GM06990 (cell line): ENCODE results near the gene C9orf72.
A peak's percentile ranks its signal among the peaks of the same experiment; 100 is the strongest.

Experiments
- DNase-seq: peaks from one replicate; pipeline ENCODE4 v3.0.0-alpha.2; 2011; ENCODE audit not compliant: insufficient read length; ENCODE audit errors: extremely low read depth
- H3K27me3 ChIP-seq: replicated peaks from 2 replicates; pipeline ENCODE4 v1.6.0; 2011; ENCODE audit warnings: low read length; ENCODE audit not compliant: control insufficient read depth, insufficient read depth
- H3K36me3 ChIP-seq: 2 replicates; pipeline ENCODE4 v1.5.1; 2011; ENCODE audit warnings: low read length; ENCODE audit not compliant: control insufficient read depth, insufficient read depth
- H3K4me3 ChIP-seq: replicated peaks from 2 replicates; pipeline ENCODE4 v1.5.1; 2011; ENCODE audit warnings: low read depth, mild to moderate bottlenecking, control low read depth, low read length
- CTCF ChIP-seq: IDR thresholded peaks from 2 replicates; pipeline ENCODE4 v1.5.1; 2011; ENCODE audit warnings: low read length, control low read depth, mild to moderate bottlenecking, inconsistent platforms; ENCODE audit not compliant: insufficient read depth, poor library complexity, severe bottlenecking

C9orf72 gene

DNA sequence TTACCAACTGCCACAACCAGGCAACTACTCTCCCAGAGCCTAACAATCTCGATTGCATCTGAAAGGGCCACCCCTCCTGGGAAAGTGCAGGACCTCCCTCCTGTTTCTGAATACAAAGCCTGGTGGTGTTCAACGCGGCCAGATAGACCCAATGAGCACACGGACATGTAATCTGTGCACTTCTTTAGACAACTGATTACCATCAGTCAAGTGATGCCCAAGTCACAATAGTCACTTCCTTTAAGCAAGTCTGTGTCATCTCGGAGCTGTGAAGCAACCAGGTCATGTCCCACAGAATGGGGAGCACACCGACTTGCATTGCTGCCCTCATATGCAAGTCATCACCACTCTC lies 739 bp downstream of the C9orf72 start:
- Histone ChIP-seq H3K4me3 (peak overlapping the region; percentile 74), H3K27me3 (no peaks in the 10 kb centered on the region), H3K36me3 (no peaks in the 10 kb centered on the region)
- TF ChIP-seq CTCF = no peak
- DNase-seq = no peak

- TF ChIP-seq CTCF = no peak
- no peak for DNase-seq
- no peaks in the 10 kb centered on the region for H3K27me3 ChIP-seq
- no peaks in the 10 kb centered on the region for H3K36me3 ChIP-seq
- H3K4me3 ChIP-seq = no peak overlapping the region
Observed at GRCh38 chr9:27572061-27572460, 1.2 kb downstream of the C9orf72 start.

DNA sequence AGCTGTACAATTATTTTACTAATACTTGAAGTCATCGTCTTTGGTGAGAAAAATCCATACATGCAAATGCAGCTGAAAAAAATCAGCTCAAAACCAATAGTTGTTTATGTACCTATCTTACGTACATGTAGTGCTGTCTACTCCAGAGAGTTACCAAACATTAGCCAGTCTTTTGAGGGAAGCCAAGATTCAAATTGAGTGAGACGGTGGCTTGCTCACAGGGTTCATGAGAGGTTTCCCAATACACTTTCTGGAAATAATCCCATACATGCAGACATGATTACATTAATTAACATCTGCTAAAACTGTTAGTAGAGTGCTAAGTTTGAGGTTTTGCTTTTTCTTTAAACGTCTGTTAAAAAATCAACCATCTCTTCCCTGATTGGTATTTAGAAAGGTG lies 2.3 kb downstream of the C9orf72 start:
- Histone ChIP-seq H3K36me3 (no peaks in the 10 kb centered on the region), H3K27me3 (no peaks in the 10 kb centered on the region)
- TF ChIP-seq CTCF = no peak

DNA sequence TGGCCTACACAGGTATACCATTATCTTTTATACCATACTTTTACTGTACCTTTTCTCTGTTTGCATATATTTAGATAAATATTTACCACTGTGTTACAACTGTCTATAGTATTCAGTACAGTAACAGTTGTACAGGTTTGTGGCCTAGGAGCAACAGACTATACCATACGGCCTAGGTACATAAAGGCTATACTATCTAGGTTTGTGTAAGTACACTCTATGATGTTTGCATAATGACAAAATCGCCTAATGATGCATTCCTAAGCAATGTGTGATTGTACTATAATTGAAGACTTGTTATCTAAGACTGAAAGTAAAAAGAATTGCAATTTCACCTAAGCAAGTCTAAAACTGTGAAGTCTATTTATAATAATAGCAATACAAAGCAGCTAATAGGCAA lies 3.9 kb downstream of the C9orf72 start:
- H3K27me3 ChIP-seq = no peaks in the 10 kb centered on the region
- TF ChIP-seq CTCF = no peak
- DNase-seq = no peak
- H3K4me3 ChIP-seq = no peak overlapping the region
- H3K36me3 ChIP-seq = no peaks in the 10 kb centered on the region

More for the DNA sequence above, 2.3 kb downstream of the C9orf72 start:
- no peak overlapping the region for H3K4me3 ChIP-seq
- DNase-seq = no peak

GRCh38 chr9:27566118-27566517 lies 7.2 kb downstream of the C9orf72 start:
- DNase-seq = no peak
- H3K4me3 ChIP-seq = no peak overlapping the region
- no peak for TF ChIP-seq CTCF
- H3K27me3 ChIP-seq = no peaks in the 10 kb centered on the region
- H3K36me3 ChIP-seq = no peaks in the 10 kb centered on the region

DNA sequence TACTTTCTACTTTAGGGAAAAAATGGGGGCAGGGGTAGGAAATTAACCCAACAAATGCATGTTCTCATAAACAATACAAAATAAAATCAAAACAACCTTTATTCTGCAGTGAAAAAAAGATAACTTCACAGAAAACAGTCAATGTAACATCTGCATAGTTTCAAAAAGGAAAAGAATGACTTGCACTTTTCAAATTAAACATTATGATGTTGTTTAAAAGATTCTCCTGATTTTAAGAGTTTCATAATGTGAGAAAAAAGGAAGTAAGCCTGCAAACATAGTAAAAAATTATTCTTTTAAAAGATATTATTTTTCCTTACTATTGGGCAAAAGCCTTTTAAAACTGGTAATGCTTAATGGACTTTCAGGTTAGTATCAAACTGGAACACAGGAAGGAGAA lies 7.6 kb downstream of the C9orf72 start:
- H3K4me3 ChIP-seq = no peak overlapping the region
- H3K27me3 ChIP-seq = no peaks in the 10 kb centered on the region
- no peaks in the 10 kb centered on the region for H3K36me3 ChIP-seq
- no peak for DNase-seq
- TF ChIP-seq CTCF = no peak
